ENCODE results near the gene TUBG1. TPM values are rescaled to one million over a fixed set of nuclear protein-coding genes. Genes with fewer than 3 reads are reported as not detected.

TUBG1 gene
- total and polyA plus RNA-seq, 2 of the 4 experiments (the other 2 are of a cell fraction) = 38.9 to 94.5 TPM

- Histone ChIP-seq H2AK9ac (replicated peaks; ENCODE audit: low read depth, low read length, poor library complexity) (no peak overlapping the region), H2BK15ac (ENCODE audit: low read depth, low read length) (no peak overlapping the region), H2BK20ac (ENCODE audit: low read depth, low read length) (no peak overlapping the region), H2BK120ac (ENCODE audit: low read depth, low read length) (no peak overlapping the region), H3K79me1 (ENCODE audit: low read depth in 1 of 2, low read length in 2 of 2) (peaks cover 0 to 34% of the 10 kb centered on the region in 2 experiments; a peak in 3 of 4 replicates), H2AK5ac (ENCODE audit: low read depth, low read length) (no peak overlapping the region), H3K4me2 (ENCODE audit: low read depth, low read length) (no peak overlapping the region), H3K4ac (ENCODE audit: low read depth, low read length) (no peak overlapping the region), H3K27ac (ENCODE audit: insufficient read depth, low read length) (no peak overlapping the region), H4K5ac (ENCODE audit: low read depth, low read length) (no peak overlapping the region), H3K36me3 (ENCODE audit: control insufficient read depth, insufficient read depth, low read length) (peaks cover 39% of the 10 kb centered on the region), H3K27me3 (ENCODE audit: control insufficient read depth, insufficient read depth, low read length) (no peaks in the 10 kb centered on the region), H3K9ac (ENCODE audit: low read depth, low read length) (no peak overlapping the region), H2AFZ (replicated peaks; ENCODE audit: low read length, poor library complexity) (no peak overlapping the region), H2BK5ac (ENCODE audit: low read depth, low read length, poor library complexity, severe bottlenecking) (no peak overlapping the region), H4K91ac (ENCODE audit: insufficient read depth, low read depth, low read length) (no peak overlapping the region), H3K56ac (ENCODE audit: extremely low read depth, insufficient read depth, low read length) (no peak overlapping the region), H3K4me1 (ENCODE audit: control insufficient read depth, insufficient read depth, low read length) (no peaks in the 10 kb centered on the region), H3K23ac (ENCODE audit: low read depth, low read length) (no peak overlapping the region), H3K9me1 (ENCODE audit: insufficient read depth, low read length) (no peaks in the 10 kb centered on the region; the same call in 1 of the 2 replicates), H3K4me3 (ENCODE audit: insufficient read depth, low read depth, low read length) (no peak overlapping the region), H3K9me3 (ENCODE audit: control insufficient read depth, insufficient read depth, low read length) (no peaks in the 10 kb centered on the region), H4K8ac (ENCODE audit: low read depth in 2 of 2, low read length in 2 of 2) (no peak overlapping the region), H3K14ac (replicated peaks; ENCODE audit: low read depth, low read length) (no peak overlapping the region), H3K18ac (ENCODE audit: low read depth, low read length) (no peak overlapping the region), H4K20me1 (ENCODE audit: insufficient read depth, low read length) (peaks cover 15% of the 10 kb centered on the region; the same call in 1 of the 2 replicates)
- in situ Hi-C loops (cut with MboI; ENCODE audit: low sequenced_read_pairs) = no loop called here
- ChIA-PET CTCF (interaction anchor here (0.7 kb wide), 1 partner anchor 13 kb away, joined by 3 read pairs; no protein-coding TSS in a partner anchor), POLR2A (ENCODE audit: unreplicated experiment) (no interaction called here)
- TF ChIP-seq SMC3 (IDR thresholded peaks at IDR 0.05; ENCODE audit: low read depth, low read length) (no peak), MXI1 (IDR thresholded peaks at IDR 0.05; ENCODE audit: borderline replicate concordance, low read depth, low read length) (no peak), BHLHE40 (IDR thresholded peaks at IDR 0.05; ENCODE audit: low read depth, low read length) (no peak), RAD21 (IDR thresholded peaks at IDR 0.05; ENCODE audit: low read length) (no peak), MAZ (IDR thresholded peaks at IDR 0.05; ENCODE audit: borderline replicate concordance, low read depth, low read length) (no peak)
- WGBS, 2 experiments (ENCODE audit: extremely low coverage in 2 of 2, insufficient read length in 1 of 2) = 93% methylated on average over 3 of the region's 9 CpGs; no CpG with 5 or more reads in 1 of the 2 experiments
- dilution Hi-C loops (cut with HindIII; ENCODE audit: low sequenced_read_pairs, unreplicated experiment) = no loop called here
- DNase-seq (no peak), ATAC-seq (ENCODE audit: low read depth) (no peak)
- no TSS peak for BruUV-seq (replicated peaks)
- intact Hi-C loops (cut with micrococcal nuclease) = no loop called here
Observed at GRCh38 chr17:42591411-42591810, 18.1 kb upstream of the TUBG1 start.
